Mucosa of descending colon (tissue), 3 donors: ENCODE measurements around the gene DLK2. TPM values are rescaled to one million over a fixed set of nuclear protein-coding genes. Genes with fewer than 3 reads are reported as not detected.

Source experiments
- ATAC-seq: fragments of 200-7000 bp; cut with Tn5 transposase; one replicate; pipeline ENCODE4 v1.9.1; 2020; ENCODE audit warnings: mild to moderate bottlenecking, moderate library complexity
- DNase-seq, 3 donors: peaks; one replicate each; pipeline ENCODE4 v3.0.0-alpha.2; 2020
- H3K36me3 ChIP-seq: fragments of 200-600 bp; one replicate; pipeline ENCODE4 v1.8.0; 2021; ENCODE audit warnings: low read depth, mild to moderate bottlenecking
- H3K4me1 ChIP-seq: fragments of 200-600 bp; one replicate; pipeline ENCODE4 v1.8.0; 2021; ENCODE audit warnings: low read depth, mild to moderate bottlenecking
- H3K4me3 ChIP-seq: fragments of 200-600 bp; one replicate; pipeline ENCODE4 v1.8.0; 2021; ENCODE audit warnings: mild to moderate bottlenecking
- H3K9me3 ChIP-seq: fragments of 200-600 bp; one replicate; pipeline ENCODE4 v1.8.0; 2021; ENCODE audit warnings: mild to moderate bottlenecking
- intact Hi-C, 2 donors: fragments of 100-400 bp; cut with DNase I in 1 of 2; cut with micrococcal nuclease in 1 of 2; formaldehyde crosslinking; loops; one replicate each; pipeline versions ENCODE4 v1.11.0 to v1.11.1; 2022; cut with DNase I, micrococcal nuclease
- total RNA-seq, 3 donors: library from RNA; stranded (reverse); fragmentation: NEBNext Ultra II Directional in 2 of 3; extraction: Animal tissue kit (Norgen Biotek cat#: 25700) in 2 of 3; gene quantifications; one replicate each; pipeline versions ENCODE4 v1.2.1 to v1.2.4, GENCODE V29; 2021 to 2023
- TF ChIP-seq, protein P1 (sequence below): fragments of 200-600 bp; IDR thresholded peaks from one replicate; pipeline ENCODE4 v1.8.0; 2022; ENCODE audit warnings: antibody characterized with exemption, mild to moderate bottlenecking
- donor health status: DM: no; HTN: no; CAD: no; lungs with moderate emphysema.
- donor health status: DM: no; HTN: no; CAD: no.
- donor health status: DM: no; HTN: yes; CAD: no.

DLK2 gene
- total RNA-seq, 3 donors from 2014 or later: 0.47 TPM; not detected in 2

GRCh38 chr6:43494321-43494720 is 39.0 kb upstream of the DLK2 start:
- intact Hi-C loops: no loop called here
- peaks cover 7% of the 10 kb centered on the region for H3K4me1 ChIP-seq
- H3K9me3 ChIP-seq: no peaks in the 10 kb centered on the region
- no peak overlapping the region for H3K4me3 ChIP-seq
- H3K36me3 ChIP-seq: no peaks in the 10 kb centered on the region
- DNase-seq (no peak), ATAC-seq (no peak)
- TF ChIP-seq, protein P1, sequence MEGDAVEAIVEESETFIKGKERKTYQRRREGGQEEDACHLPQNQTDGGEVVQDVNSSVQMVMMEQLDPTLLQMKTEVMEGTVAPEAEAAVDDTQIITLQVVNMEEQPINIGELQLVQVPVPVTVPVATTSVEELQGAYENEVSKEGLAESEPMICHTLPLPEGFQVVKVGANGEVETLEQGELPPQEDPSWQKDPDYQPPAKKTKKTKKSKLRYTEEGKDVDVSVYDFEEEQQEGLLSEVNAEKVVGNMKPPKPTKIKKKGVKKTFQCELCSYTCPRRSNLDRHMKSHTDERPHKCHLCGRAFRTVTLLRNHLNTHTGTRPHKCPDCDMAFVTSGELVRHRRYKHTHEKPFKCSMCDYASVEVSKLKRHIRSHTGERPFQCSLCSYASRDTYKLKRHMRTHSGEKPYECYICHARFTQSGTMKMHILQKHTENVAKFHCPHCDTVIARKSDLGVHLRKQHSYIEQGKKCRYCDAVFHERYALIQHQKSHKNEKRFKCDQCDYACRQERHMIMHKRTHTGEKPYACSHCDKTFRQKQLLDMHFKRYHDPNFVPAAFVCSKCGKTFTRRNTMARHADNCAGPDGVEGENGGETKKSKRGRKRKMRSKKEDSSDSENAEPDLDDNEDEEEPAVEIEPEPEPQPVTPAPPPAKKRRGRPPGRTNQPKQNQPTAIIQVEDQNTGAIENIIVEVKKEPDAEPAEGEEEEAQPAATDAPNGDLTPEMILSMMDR: no peak

DNA sequence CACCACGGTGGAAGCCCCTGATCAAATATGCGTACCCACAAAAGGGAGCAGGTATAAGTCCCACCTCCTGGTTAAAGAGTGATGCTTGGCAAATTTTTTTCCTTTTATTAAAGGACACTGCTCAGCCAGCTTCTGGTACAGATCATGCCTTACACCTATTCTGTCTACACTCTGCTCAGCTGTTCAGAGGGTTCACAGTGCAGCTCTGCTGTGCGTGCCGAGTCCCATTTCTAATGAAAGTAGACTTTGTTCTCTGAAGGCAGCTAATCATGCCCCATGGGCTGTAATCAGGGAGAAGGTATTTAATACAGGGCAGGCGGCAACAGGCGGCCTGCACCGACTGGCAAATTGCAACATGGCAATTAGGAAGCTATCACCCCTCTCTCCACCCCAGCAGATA is 38.5 kb upstream of the DLK2 start:
- H3K4me1 ChIP-seq: peaks cover 7% of the 10 kb centered on the region
- H3K4me3 ChIP-seq: no peak overlapping the region
- intact Hi-C loops: no loop called here
- H3K36me3 ChIP-seq: no peaks in the 10 kb centered on the region
- TF ChIP-seq, protein P1: no peak
- DNase-seq (no peak), ATAC-seq (no peak)
- H3K9me3 ChIP-seq: no peaks in the 10 kb centered on the region

- peaks cover 7% of the 10 kb centered on the region for H3K4me1 ChIP-seq
- no peaks in the 10 kb centered on the region for H3K36me3 ChIP-seq
- DNase-seq (no peak), ATAC-seq (no peak)
- intact Hi-C loops: no loop called here
- no peaks in the 10 kb centered on the region for H3K9me3 ChIP-seq
- TF ChIP-seq, protein P1: no peak
- H3K4me3 ChIP-seq: no peak overlapping the region
Measured at GRCh38 chr6:43493230-43493629, 37.9 kb upstream of the DLK2 start.

GRCh38 chr6:43492673-43493072 is 37.3 kb upstream of the DLK2 start:
- Histone ChIP-seq H3K36me3 (no peaks in the 10 kb centered on the region), H3K9me3 (no peaks in the 10 kb centered on the region), H3K4me1 (peaks cover 7% of the 10 kb centered on the region), H3K4me3 (no peak overlapping the region)
- intact Hi-C loops: no loop called here
- TF ChIP-seq, protein P1: no peak
- no peak for DNase-seq
- no peak for ATAC-seq

- DNase-seq (peak; percentile 73 to 76 (median 76)), ATAC-seq (peak; percentile 65)
- intact Hi-C loops: no loop called here
- Histone ChIP-seq H3K4me1 (peaks cover 7% of the 10 kb centered on the region), H3K9me3 (no peaks in the 10 kb centered on the region), H3K36me3 (no peaks in the 10 kb centered on the region), H3K4me3 (no peak overlapping the region)
- TF ChIP-seq, protein P1: no peak
Measured at GRCh38 chr6:43491750-43492661, 36.7 kb upstream of the DLK2 start.
